IPS-15b (cell line): ENCODE measurements around the gene DHFR.
"Not testable (repeated sequence)": the region's sequence is repeated elsewhere in the genome, so short reads cannot be mapped to it uniquely, and the experiment has no call there.

Experiments used
- H3K27me3 ChIP-seq: one replicate; pipeline ENCODE4 v1.6.1; 2013; ENCODE audit warnings: low read length; ENCODE audit not compliant: control insufficient read depth, insufficient read depth
- H3K36me3 ChIP-seq: one replicate; pipeline ENCODE4 v1.6.1; 2013; ENCODE audit warnings: low read length; ENCODE audit not compliant: control insufficient read depth, insufficient read depth
- H3K4me1 ChIP-seq: one replicate; pipeline ENCODE4 v1.6.1; 2013; ENCODE audit warnings: mild to moderate bottlenecking, low read length; ENCODE audit not compliant: control insufficient read depth, insufficient read depth
- H3K4me3 ChIP-seq: one replicate; pipeline ENCODE4 v1.5.1; 2013; ENCODE audit warnings: low read depth, low read length
- H3K9ac ChIP-seq: one replicate; pipeline ENCODE4 v1.6.1; 2013; ENCODE audit warnings: low read depth, mild to moderate bottlenecking, low read length
- H3K9me3 ChIP-seq: one replicate; pipeline ENCODE4 v1.6.1; 2013; ENCODE audit warnings: mild to moderate bottlenecking, low read length; ENCODE audit not compliant: control insufficient read depth, insufficient read depth

The DHFR gene

GRCh38 chr5:80676706-80677105 lies 21.9 kb upstream of the DHFR start:
- Histone ChIP-seq H3K9me3 (no peaks in the 10 kb centered on the region), H3K4me3 (no peak overlapping the region), H3K27me3 (no peaks in the 10 kb centered on the region), H3K36me3 (peaks cover 10% of the 10 kb centered on the region), H3K4me1 (no peaks in the 10 kb centered on the region), H3K9ac (no peak overlapping the region)

DNA sequence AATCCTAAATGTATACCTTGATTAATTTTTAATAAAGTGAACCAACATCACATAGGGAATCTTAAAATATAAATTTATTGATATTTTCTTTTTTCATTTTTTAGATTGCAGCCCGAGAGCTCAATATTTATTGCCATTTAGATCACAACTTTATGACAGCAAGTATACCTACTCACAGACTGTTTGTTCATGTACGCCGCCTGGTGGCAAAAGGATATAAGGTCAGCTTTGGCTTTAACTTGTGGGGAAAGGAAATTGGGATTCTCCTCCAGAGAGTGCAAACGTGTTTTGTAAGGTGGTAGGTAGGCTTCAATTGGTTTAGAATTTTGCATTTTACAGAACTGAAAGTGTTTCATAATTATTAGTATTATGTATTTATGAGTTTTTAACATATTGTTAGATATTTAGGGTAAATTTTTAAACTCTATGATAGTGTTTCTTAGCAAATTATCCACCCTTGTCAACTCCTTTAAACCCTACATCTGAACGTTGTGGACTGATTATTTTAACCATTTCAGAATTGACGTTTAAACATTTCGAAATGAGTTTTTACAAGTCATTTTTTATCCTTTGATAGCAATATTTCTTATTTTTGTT lies 17.5 kb upstream of the DHFR start:
- Histone ChIP-seq H3K36me3 (peaks cover 7% of the 10 kb centered on the region), H3K27me3 (no peaks in the 10 kb centered on the region), H3K9ac (no peak overlapping the region), H3K9me3 (no peaks in the 10 kb centered on the region), H3K4me3 (no peak overlapping the region), H3K4me1 (no peaks in the 10 kb centered on the region)

DNA sequence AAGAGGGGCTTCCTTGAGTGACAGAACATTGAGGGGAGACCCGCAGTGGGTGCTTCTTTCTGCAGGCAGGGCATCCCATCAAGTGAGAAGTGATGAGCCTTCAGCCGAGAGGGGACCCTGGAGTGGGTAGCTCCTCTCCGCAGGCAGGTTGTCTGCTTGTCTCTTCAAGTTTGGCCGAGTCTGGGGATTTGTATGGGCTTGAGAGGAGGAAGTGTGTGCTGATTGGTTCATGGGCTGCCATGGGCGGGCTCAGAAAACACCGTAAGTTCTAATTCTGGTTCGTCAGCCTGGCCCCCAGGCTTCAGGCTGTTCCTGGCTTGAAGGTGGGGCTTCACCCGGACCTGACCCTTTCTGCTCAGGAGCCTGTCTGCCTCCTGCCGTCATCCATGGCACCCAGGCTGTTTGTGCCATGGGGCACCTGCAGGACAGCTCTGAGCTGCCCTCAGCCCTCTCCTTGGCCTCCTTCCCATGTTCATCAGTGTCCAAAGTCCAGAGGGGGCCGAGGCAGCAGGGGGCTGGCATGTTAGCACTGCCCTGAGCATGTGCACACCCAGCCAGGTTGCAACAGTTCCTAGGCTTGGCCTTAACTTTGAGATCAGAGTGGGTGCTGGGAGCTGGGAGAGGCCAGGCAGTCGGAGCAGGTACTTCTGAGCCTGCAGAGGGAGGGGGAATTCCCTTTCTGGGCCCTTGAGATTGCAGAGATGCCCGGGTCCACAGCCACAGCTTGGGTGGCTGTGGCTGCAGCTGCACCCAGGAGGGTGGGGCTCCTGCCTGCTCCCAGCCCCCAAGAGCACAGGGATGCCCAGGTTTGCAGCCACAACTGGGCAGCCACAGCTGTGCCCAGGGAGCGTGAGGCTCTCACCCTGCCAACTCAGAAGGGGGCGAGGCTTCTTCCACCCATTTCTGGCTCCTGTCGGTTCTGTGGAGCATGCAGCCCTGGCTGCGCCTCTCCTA lies 13.5 kb upstream of the DHFR start:
- Histone ChIP-seq H3K27me3 (no peaks in the 10 kb centered on the region), H3K9ac (no peak overlapping the region), H3K36me3 (peaks cover 6% of the 10 kb centered on the region), H3K4me3 (no peak overlapping the region), H3K9me3 (no peaks in the 10 kb centered on the region), H3K4me1 (no peaks in the 10 kb centered on the region)

- Histone ChIP-seq H3K36me3 (peaks cover 3% of the 10 kb centered on the region), H3K4me3 (no peak overlapping the region), H3K9ac (no peak overlapping the region), H3K4me1 (no peaks in the 10 kb centered on the region), H3K27me3 (no peaks in the 10 kb centered on the region), H3K9me3 (no peaks in the 10 kb centered on the region)
These were observed 12.6 kb upstream of the DHFR start for GRCh38 chr5:80667384-80667783.

GRCh38 chr5:80665057-80665456 lies 10.3 kb upstream of the DHFR start:
- Histone ChIP-seq H3K9ac (no peak overlapping the region), H3K4me3 (no peak overlapping the region), H3K4me1 (no peaks in the 10 kb centered on the region), H3K27me3 (no peaks in the 10 kb centered on the region), H3K36me3 (peaks cover 3% of the 10 kb centered on the region), H3K9me3 (no peaks in the 10 kb centered on the region)

DNA sequence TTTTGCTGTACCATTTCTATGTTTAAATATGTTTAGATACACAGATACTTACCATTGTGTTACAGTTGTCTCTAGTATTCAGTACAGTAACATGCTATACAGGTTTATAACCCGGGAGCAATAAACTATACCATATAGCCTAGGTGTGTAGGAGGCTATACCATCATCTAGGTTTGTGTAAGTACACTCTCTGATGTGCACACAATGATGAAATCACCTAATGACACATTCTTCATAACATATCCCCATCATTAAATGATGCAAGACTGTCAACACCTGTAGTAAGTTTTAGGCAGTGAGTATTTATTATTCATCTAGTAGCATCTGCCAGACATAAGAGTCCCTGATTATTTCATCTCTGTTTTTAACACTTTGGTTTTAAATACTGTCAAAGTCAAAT lies 7.3 kb upstream of the DHFR start:
- no peaks in the 10 kb centered on the region for H3K27me3 ChIP-seq
- no peaks in the 10 kb centered on the region for H3K9me3 ChIP-seq
- H3K4me3 ChIP-seq: no peak overlapping the region
- H3K4me1 ChIP-seq: no peaks in the 10 kb centered on the region
- peaks cover 3% of the 10 kb centered on the region for H3K36me3 ChIP-seq
- no peak overlapping the region for H3K9ac ChIP-seq

GRCh38 chr5:80660661-80661060 lies 5.9 kb upstream of the DHFR start:
- not testable (repeated sequence) for H3K36me3 ChIP-seq, H3K4me1 ChIP-seq, H3K9ac ChIP-seq, H3K9me3 ChIP-seq, H3K27me3 ChIP-seq, H3K4me3 ChIP-seq

DNA sequence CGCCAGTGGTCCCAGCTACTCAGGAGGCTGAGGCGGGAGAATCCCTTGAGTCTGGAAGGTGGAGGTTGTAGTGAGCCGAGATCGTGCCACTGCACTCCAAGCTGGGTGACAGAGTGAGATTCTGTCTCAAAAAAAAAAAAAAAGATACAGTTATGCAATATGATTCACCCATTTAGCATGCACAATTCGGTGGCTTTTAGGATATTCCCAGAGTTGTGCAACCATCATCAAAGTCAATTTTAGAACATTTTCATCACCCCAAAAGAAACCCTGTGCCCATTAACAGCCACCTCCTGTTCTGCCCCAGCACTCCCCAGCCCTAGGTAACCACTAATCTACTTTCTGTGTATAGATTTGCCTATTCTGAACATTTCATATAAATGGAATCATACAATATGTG lies 4.3 kb upstream of the DHFR start:
- no peaks in the 10 kb centered on the region for H3K4me1 ChIP-seq
- no peak overlapping the region for H3K4me3 ChIP-seq
- no peaks in the 10 kb centered on the region for H3K27me3 ChIP-seq
- H3K9me3 ChIP-seq: no peaks in the 10 kb centered on the region
- no peak overlapping the region for H3K9ac ChIP-seq
- peaks cover 3% of the 10 kb centered on the region for H3K36me3 ChIP-seq

DNA sequence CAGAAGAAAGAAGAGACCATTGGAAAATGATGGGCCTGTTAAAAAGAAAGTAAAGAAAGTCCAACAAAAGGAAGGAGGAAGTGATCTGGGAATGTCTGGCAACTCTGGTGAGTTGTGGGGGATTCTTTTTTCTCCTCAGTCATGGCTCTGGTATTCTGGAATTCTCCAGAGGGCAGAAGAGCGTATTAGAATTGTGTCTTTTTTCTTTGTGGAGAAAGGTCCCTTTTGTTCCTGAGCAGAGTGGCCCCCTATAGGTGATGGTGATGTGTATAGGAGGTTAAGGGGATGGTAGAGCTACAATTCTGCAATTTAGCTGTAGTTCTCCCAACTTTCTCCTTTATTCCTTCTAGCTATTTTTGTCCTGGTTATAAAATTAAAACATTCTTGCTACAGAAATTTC lies 1.6 kb upstream of the DHFR start:
- Histone ChIP-seq H3K36me3 (no peaks in the 10 kb centered on the region), H3K4me3 (no peak overlapping the region), H3K9me3 (no peaks in the 10 kb centered on the region), H3K4me1 (peaks cover 4% of the 10 kb centered on the region), H3K9ac (no peak overlapping the region), H3K27me3 (no peaks in the 10 kb centered on the region)

GRCh38 chr5:80655231-80655774 lies 520 bp upstream of the DHFR start:
- Histone ChIP-seq H3K4me1 (peaks cover 4% of the 10 kb centered on the region), H3K4me3 (peak overlapping the region; percentile 82), H3K36me3 (no peaks in the 10 kb centered on the region), H3K9me3 (no peaks in the 10 kb centered on the region), H3K9ac (peak overlapping the region; percentile 57), H3K27me3 (no peaks in the 10 kb centered on the region)

DNA sequence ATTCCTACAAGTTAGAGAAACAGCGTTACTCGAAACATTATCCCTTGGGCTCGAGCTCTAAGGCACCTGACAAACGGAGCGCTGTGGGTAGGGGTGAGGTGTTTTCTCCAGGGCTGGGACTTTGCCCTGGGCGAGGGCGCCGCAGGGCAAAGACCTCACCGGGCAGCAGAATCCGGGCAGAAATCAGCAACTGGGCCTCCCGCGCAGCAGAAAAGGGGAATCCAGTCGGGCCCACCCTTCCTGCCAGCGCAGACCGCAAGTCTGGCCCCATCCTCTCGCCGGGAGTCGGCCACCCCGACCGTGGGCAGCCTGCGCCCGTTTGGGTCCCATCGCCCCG lies 761 bp downstream of the DHFR start:
- no peaks in the 10 kb centered on the region for H3K9me3 ChIP-seq
- H3K36me3 ChIP-seq: no peaks in the 10 kb centered on the region
- H3K9ac ChIP-seq: peak overlapping the region; percentile 83
- peaks cover 4% of the 10 kb centered on the region for H3K4me1 ChIP-seq
- H3K4me3 ChIP-seq: peak overlapping the region; percentile 59
- no peaks in the 10 kb centered on the region for H3K27me3 ChIP-seq

- H3K36me3 ChIP-seq: peaks cover 3% of the 10 kb centered on the region
- H3K9ac ChIP-seq: peak overlapping the region; percentile 83
- peak overlapping the region; percentile 59 for H3K4me3 ChIP-seq
- peaks cover 4% of the 10 kb centered on the region for H3K4me1 ChIP-seq
- H3K27me3 ChIP-seq: no peaks in the 10 kb centered on the region
- H3K9me3 ChIP-seq: no peaks in the 10 kb centered on the region
These were observed 1.3 kb downstream of the DHFR start for GRCh38 chr5:80653502-80653901.
